Esophagus squamous epithelium (tissue), 4 donors: ENCODE measurements around the gene TBXAS1.

ENCODE experiments used
- CTCF ChIP-seq, 6 experiments: fragments of 450-650 bp in 4 of 6; fragments of 200-600 bp in 2 of 6; sonication (generic) in 2 of 6; IDR thresholded peaks; one replicate each; pipeline ENCODE4 v1.5.1; 2016 to 2019; ENCODE audit warnings: antibody characterized with exemption in 6 of 6, mild to moderate bottlenecking in 4 of 6, moderate library complexity in 4 of 6
- POLR2A ChIP-seq, 4 donors: fragments of 450-650 bp; IDR thresholded peaks; one replicate each; pipeline ENCODE4 v1.6.1; 2017; ENCODE audit warnings: antibody characterized with exemption in 4 of 4, mild to moderate bottlenecking in 4 of 4, moderate library complexity in 3 of 4

GRCh38 chr7:139974179-139974811 lies 145.2 kb downstream of the TBXAS1 start:
- TF ChIP-seq POLR2A (IDR thresholded peaks at IDR 0.05) (no peak), CTCF (IDR thresholded peaks at IDR 0.05) (no peak)
